Suppressor macrophage (primary cell): ENCODE measurements around the gene IRF2BPL.

Source experiments
- DNase-seq, 4 experiments: peaks; one replicate each; pipeline ENCODE4 v3.0.0-alpha.2; 2020 to 2022

IRF2BPL gene

DNA sequence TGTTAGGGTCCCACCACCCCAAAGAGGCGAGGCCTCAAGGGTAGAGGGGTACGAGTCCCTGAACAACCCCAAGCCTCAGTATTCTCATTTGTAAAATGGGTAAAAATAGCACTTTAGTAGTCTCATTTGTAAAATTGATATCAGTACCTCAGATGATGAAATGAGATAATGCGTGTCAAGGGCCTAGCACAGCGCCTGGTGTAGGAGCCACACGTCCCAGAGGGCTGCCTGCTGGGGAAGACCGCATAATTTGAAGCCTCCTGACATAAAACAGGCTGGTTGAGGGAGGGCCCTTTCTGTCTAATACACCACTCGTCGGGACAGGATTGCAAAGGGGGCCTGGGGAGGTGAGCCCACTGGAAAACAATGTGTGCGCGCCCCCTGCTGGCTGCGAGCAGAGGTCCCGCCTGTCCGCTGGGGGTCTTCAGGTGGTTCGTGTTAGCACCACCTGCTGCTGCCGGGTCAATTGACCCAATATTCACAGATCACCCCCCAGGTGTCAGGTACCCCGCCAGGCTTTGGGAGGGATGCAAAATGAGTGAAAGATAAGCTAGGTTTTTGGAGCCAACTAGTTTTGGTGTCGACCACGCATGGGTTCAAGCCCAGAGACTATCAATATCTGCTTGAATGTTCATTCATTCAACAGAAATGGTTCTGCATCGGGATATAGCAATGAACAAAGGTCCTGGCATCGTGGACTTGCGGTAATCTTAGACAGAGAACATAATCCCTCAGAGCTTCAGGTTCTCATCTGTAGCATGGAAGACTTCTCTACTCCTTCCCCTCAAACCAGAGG is 24.7 kb upstream of the IRF2BPL start:
- peak; percentile 38 to 75 (median 64) for DNase-seq

GRCh38 chr14:77052281-77053044 is 24.0 kb upstream of the IRF2BPL start:
- DNase-seq: peak in 1 of 4 experiments; percentile 18

- peak; percentile 75 to 93 (median 88) for DNase-seq
Observed at GRCh38 chr14:77051116-77051515, 22.6 kb upstream of the IRF2BPL start.

GRCh38 chr14:77046721-77047120 is 18.2 kb upstream of the IRF2BPL start:
- no peak for DNase-seq

DNA sequence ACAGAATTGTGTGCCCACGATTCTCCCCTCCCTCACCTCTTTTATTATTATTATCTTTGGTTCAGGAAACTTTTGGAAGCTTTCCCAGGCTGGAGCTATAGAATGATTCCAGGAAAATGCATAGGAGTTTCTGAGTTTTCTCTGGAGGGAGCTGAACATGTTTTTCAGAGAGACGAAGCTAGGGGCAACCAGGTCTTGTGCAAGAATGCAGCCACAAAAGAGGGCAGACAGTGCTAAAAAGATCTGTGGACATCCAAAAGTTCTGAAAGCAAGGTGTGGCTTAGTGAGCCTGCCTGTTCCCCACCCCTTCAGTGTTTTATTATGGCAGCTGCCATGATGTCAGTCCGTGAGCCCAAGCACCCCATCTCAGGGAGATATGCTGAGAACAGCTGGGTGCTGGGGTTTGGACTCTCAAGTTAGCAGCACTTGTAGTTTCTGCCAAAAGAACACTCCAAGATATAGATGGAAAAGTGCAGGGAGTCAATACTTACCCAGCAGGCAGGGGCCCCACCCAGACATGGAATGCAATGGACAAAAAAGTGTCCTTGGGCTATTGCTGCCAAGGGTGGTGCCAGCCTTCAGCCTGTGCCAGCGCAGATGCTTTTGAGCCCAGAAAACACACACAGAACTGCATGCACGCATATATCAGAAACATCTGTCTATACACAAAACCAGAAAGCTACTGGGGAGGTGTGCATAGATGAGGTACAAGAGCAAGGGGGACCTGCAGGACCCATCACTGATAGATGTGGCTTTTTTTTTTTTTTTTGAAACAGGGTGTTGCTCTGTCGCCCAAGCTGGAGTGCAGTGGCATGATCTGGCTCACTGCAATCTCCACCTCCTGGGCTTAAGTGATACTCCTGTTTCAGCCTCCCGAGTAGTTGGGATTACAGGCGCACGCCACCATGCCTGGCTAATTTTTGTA is 17.0 kb upstream of the IRF2BPL start:
- no peak for DNase-seq

- no peak for DNase-seq
Observed at GRCh38 chr14:77044783-77045237, 16.3 kb upstream of the IRF2BPL start.

DNA sequence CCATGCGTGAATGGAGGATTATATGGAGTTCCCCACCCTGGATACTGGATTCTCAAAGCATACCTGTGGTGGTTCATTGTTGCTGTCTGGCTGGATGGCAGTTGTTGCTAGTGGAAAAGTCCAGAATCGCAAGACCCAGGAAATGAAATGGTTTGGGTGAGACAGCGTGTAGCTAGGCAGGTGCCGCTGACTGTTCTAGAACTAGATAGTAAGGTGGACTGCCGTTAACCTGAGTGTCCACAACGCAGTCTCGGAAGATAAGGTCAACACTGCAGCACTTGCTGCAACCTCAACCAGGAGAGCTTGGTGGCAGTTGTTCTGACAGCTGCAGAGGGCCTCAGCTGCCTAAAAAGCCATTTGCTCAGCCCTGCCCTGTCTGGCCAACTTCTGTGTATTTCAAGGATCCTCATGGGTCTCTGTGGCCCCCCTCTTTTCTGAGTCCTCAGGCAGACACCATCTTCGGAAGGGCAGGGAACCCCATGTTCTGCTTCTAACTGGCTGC is 15.5 kb upstream of the IRF2BPL start:
- DNase-seq: peak in 1 of 4 experiments; percentile 20

GRCh38 chr14:77043177-77043983 is 14.9 kb upstream of the IRF2BPL start:
- peak; percentile 73 to 94 (median 88) for DNase-seq

GRCh38 chr14:77041881-77042545 is 13.5 kb upstream of the IRF2BPL start:
- DNase-seq: peak; percentile 53 to 74 (median 70)

- peak in 3 of 4 experiments; percentile 40 to 64 (median 59) for DNase-seq
Observed at GRCh38 chr14:77040741-77041653, 12.5 kb upstream of the IRF2BPL start.

DNA sequence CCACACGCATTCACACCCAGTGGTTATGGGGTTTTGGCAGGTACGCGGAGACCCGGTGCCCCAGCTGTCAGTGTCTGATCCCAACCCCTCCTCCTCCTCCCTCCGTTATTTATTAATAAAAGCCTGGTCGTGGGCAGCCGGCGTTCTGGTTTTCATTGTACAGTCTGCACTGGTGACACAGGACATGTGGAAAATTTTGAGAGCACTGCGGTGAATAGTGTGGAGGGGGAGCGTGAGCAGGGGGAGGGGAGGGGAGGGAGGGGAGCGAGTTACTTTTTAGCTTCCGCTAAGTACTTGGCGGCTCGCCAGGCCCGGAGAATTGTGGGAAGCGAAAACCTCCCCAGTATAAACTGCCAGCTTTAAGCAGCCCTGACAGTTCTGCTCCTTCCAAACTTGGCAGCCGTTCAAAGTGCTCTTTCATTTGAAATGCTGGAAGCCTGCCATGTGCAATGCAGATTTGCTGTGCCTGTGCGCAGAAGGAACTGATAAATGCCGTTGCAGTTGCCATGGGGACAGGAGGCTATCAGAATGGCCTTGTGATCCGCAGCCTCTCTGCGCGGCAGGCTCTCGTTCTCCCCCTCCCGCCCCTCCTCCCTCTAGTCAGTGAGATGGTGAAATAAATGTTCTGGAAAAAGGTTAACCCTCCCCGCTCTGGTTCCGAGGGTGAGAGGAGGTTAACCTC is 11.7 kb upstream of the IRF2BPL start:
- DNase-seq: peak; percentile 99 to 100 (median 100)

DNA sequence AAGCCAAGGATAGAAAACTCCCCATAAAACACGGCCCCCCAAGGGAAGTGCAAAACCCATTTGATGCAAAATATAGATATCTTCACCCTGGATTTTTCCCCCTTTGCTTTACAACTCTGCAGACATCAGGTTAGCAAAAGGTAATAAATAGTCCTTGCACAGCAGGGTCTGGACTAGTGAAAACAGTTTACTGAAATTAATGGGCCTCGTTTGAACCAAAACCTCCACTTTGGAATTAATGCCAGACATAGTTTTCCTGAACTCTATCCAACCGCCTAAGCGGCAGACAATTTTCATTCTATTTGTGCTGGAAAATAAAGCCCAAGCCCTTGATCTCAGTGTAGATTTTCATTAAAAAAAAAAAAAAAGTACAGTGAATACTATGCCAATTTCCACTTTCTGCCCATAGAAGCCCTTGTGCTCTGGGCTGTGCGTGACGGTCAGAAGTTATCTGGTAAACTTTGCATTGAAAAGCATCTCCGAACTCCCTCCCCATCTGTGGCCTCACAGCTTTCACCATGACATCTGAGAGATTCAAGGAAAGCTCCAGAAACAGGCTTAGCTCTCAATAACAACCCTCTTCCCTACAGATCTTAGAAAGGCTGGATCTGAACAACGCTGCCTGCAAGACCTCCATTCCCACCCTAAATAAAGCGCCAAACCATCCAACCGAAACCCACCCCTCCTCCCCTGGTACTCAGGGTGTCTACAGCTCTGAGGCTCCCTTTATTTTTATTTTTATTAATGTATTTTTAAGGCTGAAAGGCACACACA is 11.0 kb upstream of the IRF2BPL start:
- peak in 3 of 4 experiments; percentile 38 to 55 (median 52) for DNase-seq

GRCh38 chr14:77037938-77038568 is 9.5 kb upstream of the IRF2BPL start:
- peak; percentile 64 to 85 (median 80) for DNase-seq

- DNase-seq: no peak
Observed at GRCh38 chr14:77037215-77037937, 8.9 kb upstream of the IRF2BPL start.

- DNase-seq: peak; percentile 47 to 74 (median 64)
Observed at GRCh38 chr14:77036484-77037214, 8.1 kb upstream of the IRF2BPL start.

DNA sequence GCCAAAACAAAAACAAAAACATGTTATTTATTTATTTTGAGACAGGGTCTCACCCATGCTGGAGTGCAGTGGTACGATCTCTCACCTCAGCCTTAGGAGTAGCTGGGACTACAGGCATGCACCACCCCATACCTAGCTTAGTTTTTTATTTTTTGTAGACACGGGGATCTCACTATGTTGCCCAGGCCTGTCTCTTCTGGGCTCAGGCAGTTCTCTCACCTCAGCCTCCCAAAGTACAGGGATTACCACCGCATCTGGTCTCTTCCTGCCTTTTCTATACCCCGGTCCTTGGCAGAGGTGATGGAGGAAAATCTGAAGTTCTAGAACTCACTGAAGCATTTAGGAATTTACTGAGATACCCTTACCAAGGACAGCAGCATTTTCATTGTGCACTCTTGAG is 6.8 kb upstream of the IRF2BPL start:
- no peak for DNase-seq
